Measurements from ENCODE around the gene CHRNA4.

GRCh38 chr20:63393566-63393965 lies 32.4 kb upstream of the CHRNA4 start:
- TF ChIP-seq CHD2 (IDR thresholded peaks at IDR 0.05; ENCODE audit: low read depth, low read length) (no peak), MNT (conservative IDR thresholded peaks at IDR 0.05) (no peak), POLR2A (conservative IDR thresholded peaks at IDR 0.05) (no peak), CTCF (IDR thresholded peaks at IDR 0.05 in 2 of 3, conservative IDR thresholded peaks at IDR 0.05 in 1 of 3; ENCODE audit: insufficient read depth in 2 of 3, low read depth in 1 of 3, low read length in 3 of 3) (no peak), SMAD1 (IDR thresholded peaks at IDR 0.05; ENCODE audit: low read depth, low read length, partially characterized antibody) (no peak), NR1H2 (CRISPR knock-in tag; IDR thresholded peaks at IDR 0.05) (no peak), ATF6 (CRISPR knock-in tag; IDR thresholded peaks at IDR 0.05) (no peak), SMAD3 (CRISPR knock-in tag; conservative IDR thresholded peaks at IDR 0.05) (no peak), REST (IDR thresholded peaks at IDR 0.05; ENCODE audit: borderline replicate concordance) (no peak), REST (CRISPR knock-in tag; IDR thresholded peaks at IDR 0.05; ENCODE audit: low read depth) (no peak), DNMT1 (IDR thresholded peaks at IDR 0.05) (no peak)

All from K562 (cell line).